PC-9 (cell line): ENCODE results near the gene ZNF638.

Source experiments
- CTCF ChIP-seq: fragments of 200-600 bp; sonication (generic); conservative IDR thresholded peaks from 2 replicates; pipeline ENCODE4 v1.6.1; 2017; ENCODE audit warnings: mixed run types, antibody characterized with exemption, mild to moderate bottlenecking, moderate library complexity
- EZH2 ChIP-seq: fragments of 200-600 bp; sonication (generic); IDR thresholded peaks from 2 replicates; pipeline ENCODE4 v1.8.0; 2017; ENCODE audit warnings: antibody characterized with exemption, low read depth

DNA sequence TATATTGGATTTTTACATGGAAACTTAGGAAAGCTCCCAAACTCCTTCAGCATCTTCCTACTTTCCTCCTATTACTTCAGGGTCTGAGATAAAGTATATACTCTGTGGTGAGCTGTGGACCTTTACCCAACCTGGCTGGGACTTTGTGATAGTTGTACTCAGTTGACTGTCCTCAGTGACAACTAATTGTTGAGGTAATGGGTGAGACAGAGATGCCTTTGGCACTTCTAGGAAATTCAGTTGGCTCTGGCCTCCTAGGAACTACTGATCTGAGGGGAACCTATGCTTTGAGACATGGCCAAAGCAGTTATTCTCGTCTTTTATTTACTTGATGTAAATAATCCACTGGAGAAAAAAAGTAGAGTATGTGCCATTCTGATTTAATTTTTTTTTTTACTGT is 39.4 kb upstream of the ZNF638 start:
- TF ChIP-seq CTCF = no peak
- TF ChIP-seq EZH2 = no peak
